Brain microvascular endothelial cell (primary cell): ENCODE data around the gene SCUBE1.

Source experiments
- DNase-seq: peaks from one replicate; pipeline ENCODE4 v3.0.0-alpha.2; 2020
- H3K27ac ChIP-seq: fragments of 250-450 bp; sonication (Bioruptor Pico); 2 replicates; pipeline ENCODE4 v1.5.1; 2020; ENCODE audit warnings: mild to moderate bottlenecking, moderate library complexity
- H3K27me3 ChIP-seq: fragments of 250-450 bp; sonication (Bioruptor Pico); replicated peaks from 2 replicates; pipeline ENCODE4 v1.5.1; 2020; ENCODE audit warnings: mild to moderate bottlenecking
- H3K36me3 ChIP-seq: fragments of 250-450 bp; sonication (Bioruptor Pico); replicated peaks from 2 replicates; pipeline ENCODE4 v1.5.1; 2020; ENCODE audit warnings: mild to moderate bottlenecking
- H3K4me3 ChIP-seq: 2 replicates; pipeline ENCODE4 v1.5.1; 2011; ENCODE audit warnings: low read depth, mild to moderate bottlenecking, control low read depth, low read length, moderate library complexity
- in situ Hi-C: cut with HindIII; loops from 2 replicates; pipeline ENCODE4 v1.10.0; 2017; ENCODE audit warnings: low sequenced_read_pairs, low pct_ligation_motif_present
- TF ChIP-seq, protein P1 (sequence below): IDR thresholded peaks from 2 replicates; pipeline ENCODE4 v1.5.1; 2011; ENCODE audit warnings: low read depth, mild to moderate bottlenecking, moderate library complexity, low read length, control low read depth, inconsistent platforms; ENCODE audit errors: missing control alignments

SCUBE1 gene

DNA sequence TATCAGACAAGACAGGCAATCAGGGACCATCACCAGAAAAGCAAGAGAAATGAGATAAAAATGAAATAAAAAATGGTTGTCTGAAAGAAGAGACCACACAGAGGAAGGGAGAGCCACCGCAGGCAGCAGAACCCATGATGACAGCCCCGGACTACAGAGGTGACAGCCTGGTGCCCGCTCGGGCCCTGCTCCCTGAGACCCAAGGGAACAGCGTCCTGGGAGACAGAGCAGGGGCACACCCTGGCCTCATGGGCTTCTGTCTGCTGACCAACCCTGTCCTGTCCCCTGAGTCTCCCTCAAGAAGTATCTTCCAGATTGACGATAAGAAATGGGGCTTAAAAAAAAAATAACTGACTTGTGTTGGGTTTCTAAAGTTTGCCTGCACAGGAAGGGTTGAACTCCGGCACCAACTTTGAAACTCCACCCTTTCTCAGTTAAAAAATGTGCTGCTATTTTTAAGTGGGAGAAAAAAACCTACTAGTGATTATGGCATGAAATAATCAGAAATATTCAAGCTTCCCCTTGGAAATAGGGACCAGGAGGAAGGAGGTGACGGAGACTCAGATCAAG lies 86.1 kb downstream of the SCUBE1 start:
- in situ Hi-C loops, result no loop called here
- H3K27ac ChIP-seq, result no peak overlapping the region
- no peak overlapping the region for H3K4me3 ChIP-seq
- H3K27me3 ChIP-seq, result peaks cover 11% of the 10 kb centered on the region
- no peak for DNase-seq
- TF ChIP-seq, protein P1, sequence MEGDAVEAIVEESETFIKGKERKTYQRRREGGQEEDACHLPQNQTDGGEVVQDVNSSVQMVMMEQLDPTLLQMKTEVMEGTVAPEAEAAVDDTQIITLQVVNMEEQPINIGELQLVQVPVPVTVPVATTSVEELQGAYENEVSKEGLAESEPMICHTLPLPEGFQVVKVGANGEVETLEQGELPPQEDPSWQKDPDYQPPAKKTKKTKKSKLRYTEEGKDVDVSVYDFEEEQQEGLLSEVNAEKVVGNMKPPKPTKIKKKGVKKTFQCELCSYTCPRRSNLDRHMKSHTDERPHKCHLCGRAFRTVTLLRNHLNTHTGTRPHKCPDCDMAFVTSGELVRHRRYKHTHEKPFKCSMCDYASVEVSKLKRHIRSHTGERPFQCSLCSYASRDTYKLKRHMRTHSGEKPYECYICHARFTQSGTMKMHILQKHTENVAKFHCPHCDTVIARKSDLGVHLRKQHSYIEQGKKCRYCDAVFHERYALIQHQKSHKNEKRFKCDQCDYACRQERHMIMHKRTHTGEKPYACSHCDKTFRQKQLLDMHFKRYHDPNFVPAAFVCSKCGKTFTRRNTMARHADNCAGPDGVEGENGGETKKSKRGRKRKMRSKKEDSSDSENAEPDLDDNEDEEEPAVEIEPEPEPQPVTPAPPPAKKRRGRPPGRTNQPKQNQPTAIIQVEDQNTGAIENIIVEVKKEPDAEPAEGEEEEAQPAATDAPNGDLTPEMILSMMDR, result no peak
- H3K36me3 ChIP-seq, result no peaks in the 10 kb centered on the region

DNA sequence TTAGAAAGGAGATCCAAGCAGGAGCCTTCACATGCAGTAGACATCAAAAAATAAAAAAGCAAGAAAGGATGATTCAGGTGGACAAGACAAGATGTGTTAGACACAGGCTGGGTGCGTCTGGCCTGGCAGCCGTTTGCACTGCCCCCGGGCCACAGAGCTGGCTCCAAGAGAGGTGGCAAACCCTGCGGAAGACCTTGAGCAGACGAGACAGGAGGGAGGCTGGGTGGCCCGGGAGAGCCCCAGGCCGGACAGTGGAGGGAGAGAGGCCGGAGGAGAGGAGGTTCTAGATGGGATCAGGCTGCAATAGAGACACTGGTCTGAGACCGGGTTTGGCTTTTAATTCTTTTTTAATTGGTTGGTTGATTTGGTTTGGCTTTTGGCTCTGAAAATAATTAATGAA lies 86.6 kb downstream of the SCUBE1 start:
- in situ Hi-C loops, result no loop called here
- H3K27ac ChIP-seq, result no peak overlapping the region
- H3K27me3 ChIP-seq, result peaks cover 14% of the 10 kb centered on the region

DNA sequence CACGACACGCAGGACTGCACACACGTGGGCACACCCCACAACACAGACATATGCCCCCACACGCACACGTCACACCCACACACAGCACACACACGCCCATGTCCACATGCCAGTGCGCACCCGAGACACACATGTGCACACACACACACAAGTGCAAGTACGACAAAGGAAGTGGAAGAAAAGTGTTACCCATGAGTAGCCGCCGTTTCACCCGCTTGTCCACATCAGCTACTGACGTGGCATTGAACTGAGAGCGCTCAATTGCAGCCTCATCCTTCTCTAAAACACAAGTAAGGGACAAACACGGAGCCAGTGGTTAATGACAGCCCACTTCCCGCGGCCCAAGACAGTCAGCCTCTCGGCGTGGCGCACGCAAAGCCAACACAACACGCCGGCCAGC lies 87.9 kb downstream of the SCUBE1 start:
- Histone ChIP-seq H3K27me3 (peaks cover 15% of the 10 kb centered on the region), H3K4me3 (no peak overlapping the region), H3K36me3 (no peaks in the 10 kb centered on the region), H3K27ac (no peak overlapping the region)
- TF ChIP-seq, protein P1, result no peak
- in situ Hi-C loops, result no loop called here
- DNase-seq, result no peak

More for the DNA sequence above, 86.6 kb downstream of the SCUBE1 start:
- no peak for DNase-seq
- H3K4me3 ChIP-seq, result no peak overlapping the region
- TF ChIP-seq, protein P1, result no peak
- no peaks in the 10 kb centered on the region for H3K36me3 ChIP-seq

- peaks cover 9% of the 10 kb centered on the region for H3K27me3 ChIP-seq
- in situ Hi-C loops, result no loop called here
- no peak overlapping the region for H3K4me3 ChIP-seq
- H3K36me3 ChIP-seq, result no peaks in the 10 kb centered on the region
- no peak overlapping the region for H3K27ac ChIP-seq
- TF ChIP-seq, protein P1, result no peak
- no peak for DNase-seq
Observed at GRCh38 chr22:43253839-43254238, 89.3 kb downstream of the SCUBE1 start.

DNA sequence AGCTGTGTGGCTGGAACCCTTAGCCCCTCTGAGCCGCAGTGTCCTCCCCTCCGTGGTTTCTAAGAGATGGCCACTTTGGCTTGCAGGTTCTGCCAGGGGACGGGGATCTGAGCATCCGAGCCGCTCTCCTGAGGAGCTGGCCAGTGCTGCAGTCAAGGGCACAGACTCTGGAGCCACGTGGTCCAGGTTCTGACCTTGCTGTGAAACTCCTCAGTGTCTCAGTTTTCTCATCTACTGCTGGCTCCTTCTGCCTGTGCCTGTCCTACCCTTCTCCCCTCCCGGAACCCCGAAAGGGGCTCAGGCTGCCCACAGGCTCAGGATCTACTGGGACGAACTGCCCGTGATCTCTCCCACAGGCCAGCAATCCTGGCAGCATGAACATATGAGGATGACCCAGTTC lies 90.9 kb downstream of the SCUBE1 start:
- in situ Hi-C loops, result no loop called here
- Histone ChIP-seq H3K27ac (no peak overlapping the region), H3K4me3 (no peak overlapping the region), H3K27me3 (peaks cover 9% of the 10 kb centered on the region), H3K36me3 (no peaks in the 10 kb centered on the region)
- no peak for DNase-seq
- TF ChIP-seq, protein P1, result no peak
